Thoracic aorta (tissue), 2 donors: ENCODE results near the gene PAQR7. TPM values are rescaled to one million over a fixed set of nuclear protein-coding genes. Genes with fewer than 3 reads are reported as not detected.

Experiments
- ATAC-seq: fragments of 150-250 bp; one replicate; pipeline ENCODE4 v1.8.0; 2017; ENCODE audit warnings: low read depth; ENCODE audit not compliant: insufficient number of reproducible peaks, low FRiP score
- DNase-seq: peaks from one replicate; pipeline ENCODE4 v3.0.0-alpha.2; 2020; ENCODE audit warnings: low spot score
- H3K27ac ChIP-seq, 2 donors: fragments of 200-600 bp; sonication (generic); 1 replicate in 1 of 2; 2 replicates in 1 of 2; pipeline ENCODE4 v1.5.1; 2016; ENCODE audit warnings: mild to moderate bottlenecking in 2 of 2, moderate library complexity in 2 of 2
- H3K27me3 ChIP-seq: fragments of 200-600 bp; sonication (generic); replicated peaks from 2 replicates; pipeline ENCODE4 v1.6.0; 2016; ENCODE audit warnings: mild to moderate bottlenecking; ENCODE audit not compliant: insufficient read depth
- H3K36me3 ChIP-seq: fragments of 200-600 bp; sonication (generic); one replicate; pipeline ENCODE4 v1.5.1; 2016
- H3K4me1 ChIP-seq, 2 donors: fragments of 200-600 bp; sonication (generic); 1 replicate in 1 of 2; 2 replicates in 1 of 2; pipeline versions ENCODE4 v1.5.1 to v1.6.0; 2016; ENCODE audit warnings: low read depth in 2 of 2, mild to moderate bottlenecking in 1 of 2; ENCODE audit not compliant: control insufficient read depth in 1 of 2
- H3K4me3 ChIP-seq: fragments of 200-600 bp; sonication (generic); 2 replicates; pipeline ENCODE4 v1.5.1; 2016; ENCODE audit warnings: mild to moderate bottlenecking
- H3K9me3 ChIP-seq: fragments of 200-600 bp; sonication (generic); 2 replicates; pipeline ENCODE4 v1.5.1; 2016
- total RNA-seq, 2 donors: library from RNA; depleted of rRNA; stranded (reverse); fragments of >200 nt; gene quantifications; one replicate each; pipeline versions ENCODE4 v1.1.0 to v1.2.3, GENCODE V29; 2016
- TF ChIP-seq, protein P1 (sequence below): fragments of 200-600 bp; sonication (generic); IDR thresholded peaks from one replicate; pipeline ENCODE4 v1.5.1; 2019; ENCODE audit warnings: antibody characterized with exemption

Gene PAQR7
- total RNA-seq, 2 donors from 2014 or later = 7.0 to 7.1 TPM

DNA sequence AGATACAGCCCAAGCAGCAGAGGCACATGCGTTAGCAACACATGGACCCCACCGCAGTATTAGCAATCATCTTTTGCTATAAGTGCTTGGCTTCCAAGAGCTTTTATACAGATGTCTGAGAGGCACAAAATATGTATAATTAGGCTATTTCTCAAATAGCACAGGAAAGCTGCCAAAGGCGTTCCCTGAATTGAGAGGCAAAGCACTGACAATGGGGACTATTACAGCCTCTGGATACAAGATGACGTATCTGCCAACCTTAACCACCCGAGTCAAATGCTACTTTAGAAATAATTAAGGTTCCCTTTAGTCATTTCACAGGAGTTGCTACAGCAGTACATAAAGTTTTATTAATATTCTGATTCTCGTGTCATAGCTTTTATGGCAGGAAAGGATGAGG, 24.3 kb upstream of the PAQR7 start:
- Histone ChIP-seq H3K27ac (no peak overlapping the region), H3K27me3 (no peaks in the 10 kb centered on the region), H3K9me3 (no peaks in the 10 kb centered on the region), H3K36me3 (no peaks in the 10 kb centered on the region), H3K4me1 (peaks cover 3 to 14% of the 10 kb centered on the region in 2 donors), H3K4me3 (no peak overlapping the region)
- TF ChIP-seq, protein P1, sequence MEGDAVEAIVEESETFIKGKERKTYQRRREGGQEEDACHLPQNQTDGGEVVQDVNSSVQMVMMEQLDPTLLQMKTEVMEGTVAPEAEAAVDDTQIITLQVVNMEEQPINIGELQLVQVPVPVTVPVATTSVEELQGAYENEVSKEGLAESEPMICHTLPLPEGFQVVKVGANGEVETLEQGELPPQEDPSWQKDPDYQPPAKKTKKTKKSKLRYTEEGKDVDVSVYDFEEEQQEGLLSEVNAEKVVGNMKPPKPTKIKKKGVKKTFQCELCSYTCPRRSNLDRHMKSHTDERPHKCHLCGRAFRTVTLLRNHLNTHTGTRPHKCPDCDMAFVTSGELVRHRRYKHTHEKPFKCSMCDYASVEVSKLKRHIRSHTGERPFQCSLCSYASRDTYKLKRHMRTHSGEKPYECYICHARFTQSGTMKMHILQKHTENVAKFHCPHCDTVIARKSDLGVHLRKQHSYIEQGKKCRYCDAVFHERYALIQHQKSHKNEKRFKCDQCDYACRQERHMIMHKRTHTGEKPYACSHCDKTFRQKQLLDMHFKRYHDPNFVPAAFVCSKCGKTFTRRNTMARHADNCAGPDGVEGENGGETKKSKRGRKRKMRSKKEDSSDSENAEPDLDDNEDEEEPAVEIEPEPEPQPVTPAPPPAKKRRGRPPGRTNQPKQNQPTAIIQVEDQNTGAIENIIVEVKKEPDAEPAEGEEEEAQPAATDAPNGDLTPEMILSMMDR = no peak
- DNase-seq (no peak), ATAC-seq (no peak)

DNA sequence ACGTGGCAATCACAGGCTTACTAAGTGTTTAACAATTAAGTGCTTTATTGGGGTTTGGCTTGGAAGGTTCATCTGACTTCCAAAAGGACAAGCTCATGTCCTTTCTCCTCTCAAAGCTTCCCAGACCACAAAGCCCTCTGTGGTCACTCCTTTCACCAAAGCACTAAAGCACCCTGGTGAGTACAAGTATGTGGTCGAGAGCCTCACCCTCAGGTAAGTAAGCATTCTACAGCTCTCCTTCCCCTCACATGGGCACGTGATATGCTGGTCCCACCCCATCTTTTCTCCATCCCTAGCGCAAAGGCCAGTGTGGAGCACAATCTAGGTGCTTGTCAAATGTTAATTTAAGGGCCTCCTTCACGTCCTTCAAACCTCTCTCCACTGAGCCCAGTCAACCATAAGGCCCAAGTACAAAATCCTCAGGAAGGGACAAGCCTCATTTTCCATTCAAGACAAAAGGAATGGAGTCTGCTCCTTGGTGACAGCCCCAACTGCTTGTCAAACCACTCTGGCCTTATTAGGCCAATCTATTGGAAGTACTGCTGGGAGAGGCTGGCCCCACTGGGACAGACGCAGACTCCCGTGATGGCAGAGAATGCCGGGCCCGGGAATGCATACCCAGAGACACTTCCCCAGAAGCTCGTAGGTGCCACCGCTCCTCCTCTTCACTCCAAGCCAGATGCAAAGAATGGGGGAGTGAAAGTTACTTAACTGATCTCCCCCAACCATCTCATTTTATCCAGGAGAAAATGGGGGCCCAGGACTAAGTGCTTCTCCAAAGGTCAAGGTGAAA, 22.9 kb upstream of the PAQR7 start:
- DNase-seq (no peak), ATAC-seq (no peak)
- Histone ChIP-seq H3K27ac (no peak overlapping the region), H3K9me3 (no peaks in the 10 kb centered on the region), H3K27me3 (no peaks in the 10 kb centered on the region), H3K4me1 (peaks cover 0 to 5% of the 10 kb centered on the region in 2 donors), H3K4me3 (no peak overlapping the region), H3K36me3 (no peaks in the 10 kb centered on the region)
- TF ChIP-seq, protein P1 = no peak

DNA sequence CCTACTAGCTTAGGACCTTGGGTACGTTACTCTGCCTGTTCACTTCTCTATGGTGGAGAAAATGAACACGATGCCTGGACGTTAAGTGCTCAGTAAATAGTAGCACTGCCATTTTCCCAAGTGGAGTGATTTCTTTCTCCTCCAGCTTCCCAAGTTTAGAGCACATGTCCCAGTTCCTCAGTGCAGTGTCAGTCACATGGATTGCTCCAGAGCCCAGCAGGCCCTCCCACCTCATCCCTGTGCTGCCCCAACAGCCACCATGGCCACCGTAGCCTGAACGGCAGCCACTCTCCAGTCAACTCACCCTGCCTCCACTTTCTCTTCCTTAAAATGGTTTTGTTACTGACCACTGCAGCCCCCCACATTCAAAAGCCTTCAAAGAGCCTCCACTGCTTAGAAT, 22.2 kb upstream of the PAQR7 start:
- H3K4me3 ChIP-seq = no peak overlapping the region
- no peak for DNase-seq
- no peak for ATAC-seq
- H3K27ac ChIP-seq = no peak overlapping the region
- H3K27me3 ChIP-seq = no peaks in the 10 kb centered on the region
- TF ChIP-seq, protein P1 = no peak
- H3K9me3 ChIP-seq = no peaks in the 10 kb centered on the region
- no peaks in the 10 kb centered on the region for H3K36me3 ChIP-seq
- H3K4me1 ChIP-seq = peaks cover under 1 to 11% of the 10 kb centered on the region in 2 donors

DNA sequence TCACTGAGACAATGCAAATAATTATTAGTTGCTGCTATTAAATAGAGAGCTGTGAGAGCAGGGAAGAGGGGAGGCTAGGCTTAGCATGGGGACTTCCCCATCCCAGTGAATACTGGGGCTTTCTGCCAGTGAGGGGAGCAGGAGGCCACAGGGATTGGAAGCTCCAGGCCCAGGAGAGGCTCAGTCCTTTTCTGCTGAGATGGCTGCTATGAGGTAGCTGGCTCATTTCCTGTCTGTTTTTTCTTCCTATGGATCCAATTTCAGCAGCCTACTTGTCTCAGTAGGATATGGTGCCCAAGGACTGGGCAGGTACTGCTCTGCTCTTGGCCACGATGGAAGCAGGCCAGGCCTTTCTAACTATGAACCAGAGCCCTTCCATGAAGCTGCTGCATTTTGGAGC, 20.8 kb upstream of the PAQR7 start:
- no peak for DNase-seq
- H3K36me3 ChIP-seq = no peaks in the 10 kb centered on the region
- no peaks in the 10 kb centered on the region for H3K9me3 ChIP-seq
- ATAC-seq = no peak
- H3K27ac ChIP-seq = no peak overlapping the region
- no peaks in the 10 kb centered on the region for H3K27me3 ChIP-seq
- peaks cover 10 to 21% of the 10 kb centered on the region in 2 donors for H3K4me1 ChIP-seq
- H3K4me3 ChIP-seq = no peak overlapping the region
- TF ChIP-seq, protein P1 = no peak

DNA sequence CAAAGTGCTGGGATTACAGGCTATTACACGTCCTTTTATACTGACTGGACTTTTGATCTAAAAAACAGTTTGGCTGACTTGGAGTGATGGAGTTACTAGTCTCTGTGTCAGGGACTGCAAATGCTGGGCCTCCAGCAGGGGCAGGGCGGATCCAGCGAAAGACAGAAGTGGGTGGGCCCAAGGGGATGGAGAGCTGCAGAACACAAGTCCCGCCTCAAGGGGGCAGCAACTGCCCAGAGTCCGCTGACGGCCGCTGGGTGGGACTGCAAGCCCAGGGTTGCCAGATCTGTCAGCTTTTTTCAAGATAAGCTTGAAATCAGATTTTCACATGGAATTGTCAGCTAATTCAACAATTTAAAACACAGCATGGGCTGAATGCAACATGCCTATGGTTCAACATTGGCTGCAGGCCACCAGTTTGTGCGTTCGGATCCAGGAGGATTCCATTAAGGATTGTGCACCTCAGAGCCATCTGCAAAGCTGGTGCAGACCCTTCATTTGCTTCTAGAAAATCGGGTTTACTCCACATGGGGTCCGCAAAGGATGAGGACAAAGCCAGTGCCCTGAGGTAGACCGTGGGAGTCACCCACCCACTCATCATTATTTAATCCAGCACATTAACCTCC, 20.0 kb upstream of the PAQR7 start:
- peak; percentile 56 for ATAC-seq
- Histone ChIP-seq H3K4me1 (peaks cover 10 to 21% of the 10 kb centered on the region in 2 donors), H3K27me3 (no peaks in the 10 kb centered on the region), H3K36me3 (no peaks in the 10 kb centered on the region), H3K4me3 (no peak overlapping the region), H3K9me3 (no peaks in the 10 kb centered on the region), H3K27ac (no peak overlapping the region)
- TF ChIP-seq, protein P1 = peak; percentile 98
- peak; percentile 65 for DNase-seq
